ENCODE data around the gene PRX.
"Not testable (repeated sequence)": the region's sequence is repeated elsewhere in the genome, so short reads cannot be mapped to it uniquely, and the experiment has no call there.

Gene PRX

DNA sequence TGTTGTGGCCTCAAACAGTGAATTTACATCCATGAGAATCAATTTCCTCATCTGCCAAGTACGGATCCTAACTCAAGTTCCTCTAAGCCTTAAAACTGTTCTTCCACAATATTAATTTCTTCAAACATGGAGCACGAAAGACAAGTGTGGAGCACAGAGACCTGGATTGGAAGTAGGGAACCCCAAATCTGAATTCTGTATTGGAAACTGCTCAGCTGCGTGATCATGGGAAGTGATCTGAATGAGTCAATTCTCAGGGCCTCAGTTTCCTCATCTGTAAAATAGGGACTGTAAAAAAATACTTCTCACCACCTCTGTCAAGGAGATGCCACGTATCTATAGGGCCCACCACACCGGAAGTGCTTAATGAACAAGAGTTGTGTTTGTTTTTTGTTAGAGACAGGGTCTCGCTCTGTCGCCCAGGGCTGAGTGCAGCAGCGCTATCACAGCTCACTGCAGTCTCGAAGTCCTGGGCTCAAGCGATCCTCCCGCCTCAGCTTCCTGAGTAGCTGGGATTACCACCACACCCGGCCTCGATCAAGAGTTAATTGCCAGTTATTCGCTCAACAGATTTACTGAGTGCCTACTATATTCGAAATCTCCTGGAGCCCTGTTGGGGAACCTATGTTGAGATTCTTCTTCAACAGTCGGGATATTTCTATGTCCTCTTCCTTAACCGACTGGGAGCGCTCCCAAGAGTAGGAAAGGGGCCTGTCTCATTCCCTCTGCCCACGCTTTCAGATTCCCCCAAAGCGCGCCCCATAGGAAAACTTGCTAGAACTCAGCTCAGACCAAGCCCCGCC lies 29.4 kb upstream of the PRX start:
- ChIA-PET POLR2A (interaction anchor here (0.9 to 5.8 kb wide), 18 partner anchors 9 to 167 kb away, joined by 3 to 57 read pairs (median 8); partner anchors contain the start of genes AKT2, BLVRB, C19orf47 and PLD3), CTCF (interaction anchor here (0.6 to 1.4 kb wide), 6 partner anchors 8 to 221 kb away, joined by 3 to 5 read pairs (median 4); partner anchors contain the start of gene BLVRB)
- DNase-seq (ENCODE audit: extremely low spot score) = no peak
- TF ChIP-seq HDGF (IDR thresholded peaks at IDR 0.05; ENCODE audit: borderline replicate concordance) (no peak), NFRKB (IDR thresholded peaks at IDR 0.05) (no peak), ZNF384 (IDR thresholded peaks at IDR 0.05) (no peak), CTBP1 (IDR thresholded peaks at IDR 0.05; ENCODE audit: borderline replicate concordance) (no peak)

DNA sequence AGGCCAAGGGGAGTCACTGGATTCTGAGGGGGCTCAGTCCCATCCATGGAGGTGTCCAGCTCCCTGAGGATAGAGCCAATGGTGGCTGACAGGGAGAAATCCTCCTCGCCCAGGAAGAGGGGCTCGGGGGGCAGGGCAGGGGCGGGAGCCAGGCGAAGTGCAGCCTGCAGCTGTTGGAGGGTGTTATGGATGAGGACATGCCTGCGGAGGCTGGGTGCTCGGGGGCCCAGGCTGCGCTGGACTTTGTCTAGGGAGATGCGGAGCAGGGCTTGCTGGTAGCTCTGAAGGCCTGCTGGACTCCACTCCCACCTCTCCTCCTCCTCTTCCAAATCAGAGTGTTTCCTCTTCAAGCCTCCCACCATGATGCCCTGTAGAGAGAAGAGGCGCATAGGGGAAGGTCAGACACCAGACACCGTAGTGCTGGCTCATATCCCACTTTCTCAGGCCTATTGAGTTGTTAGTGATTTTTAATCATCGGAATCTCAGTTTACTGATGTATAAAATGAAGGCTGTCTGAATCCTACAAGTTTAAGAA lies 28.6 kb upstream of the PRX start:
- CTCF ChIA-PET = interaction anchor here (0.6 kb wide), 1 partner anchor 9 kb away, joined by 3 read pairs; no protein-coding TSS in a partner anchor
- POLR2A ChIA-PET = interaction anchor here (4.5 to 5.8 kb wide), 3 partner anchors 8 to 21 kb away, joined by 51 to 57 read pairs (median 56); partner anchors contain the start of gene SERTAD1
- TF ChIP-seq LEF1 (IDR thresholded peaks at IDR 0.05; ENCODE audit: borderline replicate concordance) = no peak
- TF ChIP-seq ELF4 (IDR thresholded peaks at IDR 0.05) = no peak
- no peak for TF ChIP-seq SP1 (IDR thresholded peaks at IDR 0.05)
- no peak for TF ChIP-seq CTBP1 (IDR thresholded peaks at IDR 0.05; ENCODE audit: borderline replicate concordance)
- no peak for TF ChIP-seq FOXA1 (IDR thresholded peaks at IDR 0.05)
- no peak for TF ChIP-seq NFRKB (IDR thresholded peaks at IDR 0.05)
- TF ChIP-seq L3MBTL2 (conservative IDR thresholded peaks at IDR 0.05) = no peak
- TF ChIP-seq, protein P1, sequence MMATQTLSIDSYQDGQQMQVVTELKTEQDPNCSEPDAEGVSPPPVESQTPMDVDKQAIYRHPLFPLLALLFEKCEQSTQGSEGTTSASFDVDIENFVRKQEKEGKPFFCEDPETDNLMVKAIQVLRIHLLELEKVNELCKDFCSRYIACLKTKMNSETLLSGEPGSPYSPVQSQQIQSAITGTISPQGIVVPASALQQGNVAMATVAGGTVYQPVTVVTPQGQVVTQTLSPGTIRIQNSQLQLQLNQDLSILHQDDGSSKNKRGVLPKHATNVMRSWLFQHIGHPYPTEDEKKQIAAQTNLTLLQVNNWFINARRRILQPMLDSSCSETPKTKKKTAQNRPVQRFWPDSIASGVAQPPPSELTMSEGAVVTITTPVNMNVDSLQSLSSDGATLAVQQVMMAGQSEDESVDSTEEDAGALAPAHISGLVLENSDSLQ (IDR thresholded peaks at IDR 0.05) = no peak
- no peak for TF ChIP-seq BHLHE40 (IDR thresholded peaks at IDR 0.05; ENCODE audit: borderline replicate concordance)
- no peak for TF ChIP-seq FOXK2 (IDR thresholded peaks at IDR 0.05)
- TF ChIP-seq FOXM1 (IDR thresholded peaks at IDR 0.05; ENCODE audit: borderline replicate concordance) = no peak
- no peak for TF ChIP-seq ZNF384 (IDR thresholded peaks at IDR 0.05)
- no peak for TF ChIP-seq TARDBP (IDR thresholded peaks at IDR 0.05)
- no peak for TF ChIP-seq SUZ12 (IDR thresholded peaks at IDR 0.05)
- no peak for DNase-seq (ENCODE audit: extremely low spot score)

DNA sequence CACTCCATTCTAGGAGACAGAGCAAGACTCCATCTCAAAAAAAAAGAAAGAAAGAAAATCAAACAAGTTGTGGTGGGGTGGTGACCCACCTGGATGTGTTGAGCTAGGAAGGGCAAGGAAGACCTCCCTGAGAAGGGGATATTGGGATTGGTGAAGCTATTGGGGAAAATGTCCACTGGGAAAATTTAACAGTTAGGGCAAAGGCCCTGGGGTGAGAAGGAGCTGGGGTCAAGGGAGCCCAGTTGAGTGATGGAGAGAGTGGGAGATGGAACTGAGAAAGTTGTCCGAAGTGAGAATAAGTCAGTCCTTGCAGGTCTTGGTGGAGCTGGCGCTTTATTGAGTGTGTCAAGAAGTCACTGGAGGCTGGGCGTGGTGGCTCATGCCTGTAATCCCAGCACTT lies 25.1 kb upstream of the PRX start:
- TF ChIP-seq CTBP1 (IDR thresholded peaks at IDR 0.05; ENCODE audit: borderline replicate concordance) (no peak), FOXK2 (IDR thresholded peaks at IDR 0.05) (no peak), HDGF (IDR thresholded peaks at IDR 0.05; ENCODE audit: borderline replicate concordance) (no peak), L3MBTL2 (conservative IDR thresholded peaks at IDR 0.05) (no peak), TARDBP (IDR thresholded peaks at IDR 0.05) (no peak), ARNT (IDR thresholded peaks at IDR 0.05) (no peak), ZNF384 (IDR thresholded peaks at IDR 0.05) (no peak), LEF1 (IDR thresholded peaks at IDR 0.05; ENCODE audit: borderline replicate concordance) (no peak), FOXA1 (IDR thresholded peaks at IDR 0.05) (no peak), NFRKB (IDR thresholded peaks at IDR 0.05) (no peak), SP1 (IDR thresholded peaks at IDR 0.05) (no peak), FOXM1 (IDR thresholded peaks at IDR 0.05; ENCODE audit: borderline replicate concordance) (no peak), BHLHE40 (IDR thresholded peaks at IDR 0.05; ENCODE audit: borderline replicate concordance) (no peak), SUZ12 (IDR thresholded peaks at IDR 0.05) (no peak), ELF4 (IDR thresholded peaks at IDR 0.05) (no peak)
- TF ChIP-seq, protein P1 (IDR thresholded peaks at IDR 0.05) = no peak
- ChIA-PET CTCF (interaction anchor here (0.7 kb wide), 1 partner anchor 18 kb away, joined by 3 read pairs; no protein-coding TSS in a partner anchor), POLR2A (interaction anchor here (0.5 to 2.8 kb wide), 3 partner anchors 12 to 21 kb away, joined by 3 to 7 read pairs (median 7); partner anchors contain the start of gene SERTAD1)
- DNase-seq (ENCODE audit: extremely low spot score) = no peak

DNA sequence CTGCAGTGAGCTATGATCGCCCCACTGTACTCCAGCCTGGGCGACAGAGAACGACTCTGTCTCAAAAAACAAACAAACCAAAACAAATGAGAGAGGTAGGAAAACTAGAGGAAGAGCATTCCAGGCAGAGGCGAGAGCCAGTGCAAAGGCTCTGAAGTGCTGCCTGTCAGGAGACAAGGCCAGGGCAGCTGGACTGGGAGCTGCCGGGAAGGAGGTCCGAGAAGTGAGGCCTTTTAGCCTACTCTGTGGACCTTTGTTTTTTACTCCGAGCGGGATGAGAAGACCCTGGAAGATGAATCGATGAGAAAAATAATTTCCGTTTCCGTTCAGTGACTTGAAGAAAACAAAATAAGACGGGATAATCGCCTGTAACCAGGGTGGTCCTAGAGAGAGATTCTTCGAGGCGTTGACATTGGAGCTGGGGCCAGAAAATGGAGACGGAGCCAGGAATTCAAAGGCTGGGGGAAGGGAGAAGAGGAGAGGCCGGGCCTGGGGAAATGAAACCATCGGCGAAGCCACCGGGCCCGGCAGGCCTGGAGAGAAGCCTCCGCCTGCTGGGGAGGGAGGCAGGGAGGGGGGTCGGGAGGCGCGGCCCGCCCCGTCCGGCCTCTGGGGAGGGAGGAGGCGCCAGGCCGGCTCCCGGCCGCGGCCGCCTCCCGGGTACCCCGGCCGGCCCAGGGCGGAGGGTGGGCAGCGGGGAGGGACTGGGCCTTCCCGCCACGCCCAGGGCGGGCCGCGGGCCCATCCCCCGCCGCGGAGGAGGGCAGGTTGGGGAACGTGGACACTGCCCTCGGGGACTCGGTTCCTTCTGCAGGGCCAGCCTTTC lies 20.4 kb upstream of the PRX start:
- TF ChIP-seq, protein P1 (IDR thresholded peaks at IDR 0.05) = peak; percentile 11; the same call in 1 of the 2 replicates
- TF ChIP-seq TARDBP (IDR thresholded peaks at IDR 0.05) = no peak
- ChIA-PET CTCF (interaction anchor here (0.8 to 2.0 kb wide), 2 partner anchors 13 to 31 kb away, joined by 3 to 4 read pairs; no protein-coding TSS in a partner anchor), POLR2A (interaction anchor here (0.7 to 3.6 kb wide), 11 partner anchors 9 to 85 kb away, joined by 3 to 56 read pairs (median 4); partner anchors contain the start of genes BLVRB, C19orf47, PLD3 and SERTAD3)
- DNase-seq (ENCODE audit: extremely low spot score) = peak; percentile 79

DNA sequence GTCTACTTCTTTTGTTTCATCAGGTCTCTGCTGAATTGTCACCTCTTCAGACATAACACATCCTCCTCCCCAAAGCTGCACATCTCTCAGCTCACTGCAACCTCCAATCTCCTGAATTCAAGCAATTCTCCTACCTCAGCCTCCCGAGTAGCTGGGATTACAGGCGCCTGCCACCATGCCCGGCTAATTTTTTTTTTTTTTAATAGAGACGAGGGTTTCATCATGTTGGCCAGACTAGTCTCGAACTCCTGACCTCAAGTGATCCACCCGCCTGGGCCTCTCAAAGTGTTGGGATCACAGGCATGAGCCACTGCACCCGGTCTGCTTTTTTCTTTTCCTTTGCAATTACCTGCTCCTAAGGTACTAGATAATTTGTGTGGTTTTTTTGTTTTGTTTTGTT lies 19.6 kb upstream of the PRX start:
- ChIA-PET POLR2A (interaction anchor here (0.8 to 3.6 kb wide), 7 partner anchors 8 to 85 kb away, joined by 3 to 56 read pairs (median 5); partner anchors contain the start of genes BLVRB, C19orf47, PLD3 and SERTAD3), CTCF (interaction anchor here (0.6 to 0.8 kb wide), 2 partner anchors 32 to 169 kb away, joined by 3 to 4 read pairs; no protein-coding TSS in a partner anchor)
- not testable (repeated sequence) for DNase-seq (ENCODE audit: extremely low spot score)
- TF ChIP-seq ZNF384 (IDR thresholded peaks at IDR 0.05) = peak; percentile 67

Measured in HEK293T (cell line).